SK-MEL-5 (cell line): ENCODE results near the gene S1PR4. TPM values are rescaled to one million over a fixed set of nuclear protein-coding genes. Genes with fewer than 3 reads are reported as not detected.

ENCODE experiments used
- DNase-seq: peaks from one replicate; pipeline ENCODE4 v3.0.0-alpha.2; 2016; ENCODE audit warnings: low read depth, low spot score
- in situ Hi-C: cut with HindIII; loops from 2 replicates; pipeline ENCODE4 v1.10.0; 2016; ENCODE audit warnings: low sequenced_read_pairs, high pct_unique_total_duplicates, low pct_unique_long_range_greater_than_20kb
- total RNA-seq: library from RNA; depleted of rRNA; stranded (reverse); fragments of >200 nt; shearing (Covaris generic); gene quantifications from 2 replicates; pipeline ENCODE4 v1.2.3, GENCODE V29; 2014; rRNA removed

Gene S1PR4
- total RNA-seq, 1 experiment from 2014 or later = not detected

DNA sequence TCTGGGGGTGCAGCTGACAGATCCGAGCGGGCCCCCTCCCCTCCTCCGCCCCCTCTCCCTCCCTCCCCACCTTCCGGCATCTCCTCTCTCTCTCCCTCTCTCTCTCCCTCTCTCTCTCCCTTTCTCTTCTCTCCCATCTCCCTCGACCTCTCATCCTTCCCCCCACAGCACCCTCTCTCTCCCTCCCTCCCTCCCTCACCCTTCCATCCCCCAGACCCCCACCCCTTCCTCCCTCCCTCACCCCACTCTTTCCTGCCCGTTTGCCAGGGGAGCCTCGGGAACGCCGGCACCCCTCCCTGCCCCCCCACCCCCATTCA, 46.6 kb downstream of the S1PR4 start:
- DNase-seq = no peak
- in situ Hi-C loops = no loop called here

DNA sequence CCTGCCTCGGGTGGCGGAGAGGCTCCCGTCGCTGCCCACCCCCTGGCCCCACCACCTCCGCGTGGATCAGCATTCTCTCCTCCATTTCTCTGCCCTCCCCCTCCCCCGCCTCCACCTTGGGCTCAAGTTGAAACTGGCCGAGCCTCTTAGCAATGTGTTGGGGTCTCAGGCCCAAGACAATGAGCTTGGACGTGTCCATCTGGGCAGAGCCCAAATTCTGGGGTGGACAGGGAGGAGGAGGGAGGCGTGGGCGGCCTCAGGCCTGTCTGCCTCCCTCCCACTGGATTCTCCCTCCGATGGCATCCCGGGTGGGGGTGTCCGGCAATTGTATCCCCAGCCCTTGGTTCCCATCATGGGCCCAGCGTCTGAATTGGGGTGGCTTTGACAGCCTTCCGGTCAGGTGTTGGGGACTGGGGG, 47.1 kb downstream of the S1PR4 start:
- in situ Hi-C loops = no loop called here
- DNase-seq = no peak

DNA sequence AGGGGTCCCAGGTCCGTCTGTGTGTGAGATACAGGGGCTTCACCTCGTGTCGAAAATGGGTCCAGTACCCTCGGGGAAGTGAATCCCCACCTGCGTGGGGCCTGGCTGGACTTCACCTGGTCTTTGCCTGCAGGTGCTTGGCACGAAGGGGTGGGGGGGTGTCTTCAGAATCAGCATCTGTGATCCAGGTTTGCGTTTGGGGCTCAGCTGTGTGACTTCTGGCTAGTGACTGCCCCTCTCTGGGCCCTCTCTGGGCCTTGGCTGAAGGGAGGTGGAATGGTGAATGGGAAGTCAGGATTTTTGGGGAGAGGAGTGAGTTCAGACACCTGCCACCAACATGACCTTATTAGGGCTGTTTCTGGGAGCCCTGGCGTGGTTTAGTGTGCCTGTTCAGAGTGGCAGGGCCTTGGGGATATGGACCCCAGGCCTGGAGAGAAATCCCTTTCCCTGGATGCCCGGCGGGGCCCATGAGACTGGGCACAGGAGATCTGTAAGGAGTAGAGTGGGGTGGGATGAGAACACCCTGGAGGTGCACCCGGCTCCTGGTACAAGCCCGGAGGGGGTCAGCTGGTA, 48.6 kb downstream of the S1PR4 start:
- in situ Hi-C loops = no loop called here

DNA sequence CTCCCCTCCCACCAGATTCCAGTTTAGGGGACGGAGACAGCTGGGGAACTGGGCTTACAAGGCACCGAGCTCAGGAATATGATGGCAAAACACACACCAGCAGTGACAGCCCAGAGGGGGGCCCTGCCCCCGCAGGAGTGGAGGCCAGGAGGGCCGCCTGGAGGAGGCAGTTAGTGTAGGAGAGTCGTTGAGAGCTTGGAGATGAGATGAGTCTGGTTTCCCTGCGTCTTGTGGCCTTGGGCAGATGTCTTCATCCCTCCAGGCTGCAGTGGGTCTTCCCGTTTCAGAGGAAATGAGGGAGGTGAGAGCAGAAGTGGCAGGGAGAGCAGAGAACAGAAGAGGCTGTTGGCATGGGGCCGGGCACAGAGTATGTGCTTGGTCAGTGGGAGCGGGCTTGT, 50.8 kb downstream of the S1PR4 start:
- DNase-seq = no peak
- in situ Hi-C loops = no loop called here

More for the DNA sequence above, 48.6 kb downstream of the S1PR4 start:
- no peak for DNase-seq

Other genes with a start within 250 kb of the S1PR4 start
- 2.3 and 3.5 TPM in 2 replicates for gene ZNF77, start 233.8 kb upstream of the S1PR4 start, total RNA-seq
- gene TLE6, start 201.2 kb upstream of the S1PR4 start, total RNA-seq = 3.2 and 4.3 TPM in 2 replicates
- 2.2 and 6.1 TPM in 2 replicates for gene TLE2, start 149.5 kb upstream of the S1PR4 start, total RNA-seq
- gene TLE5, start 116.3 kb upstream of the S1PR4 start, total RNA-seq = 169 and 172 TPM in 2 replicates
- gene GNA11, start 84.4 kb upstream of the S1PR4 start, total RNA-seq = 22.0 and 22.7 TPM in 2 replicates
- gene GNA15, start 42.7 kb upstream of the S1PR4 start, total RNA-seq = not detected in 2 replicates
- 62.2 and 65.3 TPM in 2 replicates for gene NCLN, start 7.2 kb downstream of the S1PR4 start, total RNA-seq
- gene CELF5, start 45.9 kb downstream of the S1PR4 start, total RNA-seq = not detected in 2 replicates
- gene NFIC, start 187.8 kb downstream of the S1PR4 start, total RNA-seq = 4.8 and 5.8 TPM in 2 replicates